ENCODE results near the gene ODAD4. TPM values are rescaled to one million over a fixed set of nuclear protein-coding genes. Genes with fewer than 3 reads are reported as not detected.

Gene ODAD4
- total RNA-seq, 1 experiment from 2014 or later: 0.15 TPM

- H3K36me3 ChIP-seq (ENCODE audit: low read depth, low read length): peaks cover 60% of the 10 kb centered on the region
- H3K9ac ChIP-seq (ENCODE audit: low read length): no peak overlapping the region
- no peaks in the 10 kb centered on the region for H3K9me3 ChIP-seq (ENCODE audit: low read length)
- no peak overlapping the region for H2AFZ ChIP-seq (ENCODE audit: low read length)
- no peaks in the 10 kb centered on the region for H3K27me3 ChIP-seq (ENCODE audit: low read length)
- TF ChIP-seq EZH2phosphoT487 (IDR thresholded peaks at IDR 0.05; ENCODE audit: borderline replicate concordance, low read length) (no peak), CTCF (conservative IDR thresholded peaks at IDR 0.05; ENCODE audit: low read depth, low read length) (no peak), EZH2 (IDR thresholded peaks at IDR 0.05; ENCODE audit: low read length, unreplicated experiment) (no peak)
- intact Hi-C loops (cut with micrococcal nuclease): no loop called here
- H4K20me1 ChIP-seq (ENCODE audit: low read length): no peaks in the 10 kb centered on the region; the same call in 1 of the 2 replicates
- no TSS peak for BruUV-seq (replicated peaks)
- peaks cover 3% of the 10 kb centered on the region for H3F3A ChIP-seq (ENCODE audit: low read length, unreplicated experiment)
- H3K27ac ChIP-seq (ENCODE audit: low read length): no peak overlapping the region
- ChIA-PET CTCF (no interaction called here), POLR2A (ENCODE audit: unreplicated experiment) (no interaction called here)
- DNase-seq (no peak), ATAC-seq (no peak)
- H3K79me2 ChIP-seq (ENCODE audit: low read length): no peaks in the 10 kb centered on the region
- peaks cover 13% of the 10 kb centered on the region for H3K4me1 ChIP-seq (ENCODE audit: insufficient read depth, low read length)
- H3K9me2 ChIP-seq (replicated peaks; ENCODE audit: low read length): no peaks in the 10 kb centered on the region
- H3K4me3 ChIP-seq (ENCODE audit: low read length): no peak overlapping the region
- H3K4me2 ChIP-seq (ENCODE audit: low read length): no peak overlapping the region
Observed at GRCh38 chr17:41987642-41988041, 57.2 kb downstream of the ODAD4 start.

GRCh38 chr17:41988418-41988817, 58.0 kb downstream of the ODAD4 start:
- Histone ChIP-seq H3K9me3 (ENCODE audit: low read length) (no peaks in the 10 kb centered on the region), H3K4me2 (ENCODE audit: low read length) (no peak overlapping the region), H3K79me2 (ENCODE audit: low read length) (no peaks in the 10 kb centered on the region), H3K4me1 (ENCODE audit: insufficient read depth, low read length) (peaks cover 13% of the 10 kb centered on the region), H3K9ac (ENCODE audit: low read length) (no peak overlapping the region), H3K27me3 (ENCODE audit: low read length) (no peaks in the 10 kb centered on the region), H4K20me1 (ENCODE audit: low read length) (no peaks in the 10 kb centered on the region; the same call in 1 of the 2 replicates), H2AFZ (ENCODE audit: low read length) (no peak overlapping the region), H3K36me3 (ENCODE audit: low read depth, low read length) (peaks cover 61% of the 10 kb centered on the region), H3F3A (ENCODE audit: low read length, unreplicated experiment) (peaks cover 3% of the 10 kb centered on the region), H3K4me3 (ENCODE audit: low read length) (no peak overlapping the region), H3K27ac (ENCODE audit: low read length) (no peak overlapping the region), H3K9me2 (replicated peaks; ENCODE audit: low read length) (no peaks in the 10 kb centered on the region)
- BruUV-seq (replicated peaks): no TSS peak
- intact Hi-C loops (cut with micrococcal nuclease): no loop called here
- DNase-seq (no peak), ATAC-seq (no peak)
- ChIA-PET CTCF (no interaction called here), POLR2A (ENCODE audit: unreplicated experiment) (no interaction called here)
- TF ChIP-seq CTCF (conservative IDR thresholded peaks at IDR 0.05; ENCODE audit: low read depth, low read length): no peak
- TF ChIP-seq EZH2 (IDR thresholded peaks at IDR 0.05; ENCODE audit: low read length, unreplicated experiment): no peak
- TF ChIP-seq EZH2phosphoT487 (IDR thresholded peaks at IDR 0.05; ENCODE audit: borderline replicate concordance, low read length): no peak

- H4K20me1 ChIP-seq (ENCODE audit: low read length): no peaks in the 10 kb centered on the region; the same call in 1 of the 2 replicates
- BruUV-seq (replicated peaks): no TSS peak
- H3K79me2 ChIP-seq (ENCODE audit: low read length): no peaks in the 10 kb centered on the region
- no peaks in the 10 kb centered on the region for H3K9me3 ChIP-seq (ENCODE audit: low read length)
- DNase-seq: peak; percentile 43
- peaks cover 13% of the 10 kb centered on the region for H3K4me1 ChIP-seq (ENCODE audit: insufficient read depth, low read length)
- H3F3A ChIP-seq (ENCODE audit: low read length, unreplicated experiment): peaks cover 3% of the 10 kb centered on the region
- no peak overlapping the region for H3K9ac ChIP-seq (ENCODE audit: low read length)
- intact Hi-C loops (cut with micrococcal nuclease): no loop called here
- H3K27me3 ChIP-seq (ENCODE audit: low read length): no peaks in the 10 kb centered on the region
- CTCF ChIA-PET: interaction anchor here (0.6 to 1.0 kb wide), 3 partner anchors 13 to 540 kb away, joined by 3 to 12 read pairs (median 3); partner anchors contain the start of gene CNP
- TF ChIP-seq EZH2phosphoT487 (IDR thresholded peaks at IDR 0.05; ENCODE audit: borderline replicate concordance, low read length) (no peak), CTCF (conservative IDR thresholded peaks at IDR 0.05; ENCODE audit: low read depth, low read length) (no peak), EZH2 (IDR thresholded peaks at IDR 0.05; ENCODE audit: low read length, unreplicated experiment) (no peak)
- peaks cover 57% of the 10 kb centered on the region for H3K36me3 ChIP-seq (ENCODE audit: low read depth, low read length)
- no peaks in the 10 kb centered on the region for H3K9me2 ChIP-seq (replicated peaks; ENCODE audit: low read length)
- no peak overlapping the region for H2AFZ ChIP-seq (ENCODE audit: low read length)
- no peak overlapping the region for H3K4me3 ChIP-seq (ENCODE audit: low read length)
- peak overlapping the region; percentile 39; the same call in 1 of the 2 replicates for H3K4me2 ChIP-seq (ENCODE audit: low read length)
- H3K27ac ChIP-seq (ENCODE audit: low read length): peak overlapping the region; percentile 29
- ATAC-seq: peak; percentile 64
- POLR2A ChIA-PET (ENCODE audit: unreplicated experiment): interaction anchor here (0.5 kb wide), 1 partner anchor 24 kb away, joined by 11 read pairs; no protein-coding TSS in a partner anchor
Observed at GRCh38 chr17:41989702-41990419, 59.4 kb downstream of the ODAD4 start.
